ENCODE measurements around the gene SMIM44. TPM values are rescaled to one million over a fixed set of nuclear protein-coding genes. Genes with fewer than 3 reads are reported as not detected.
"Not testable (repeated sequence)": the region's sequence is repeated elsewhere in the genome, so short reads cannot be mapped to it uniquely, and the experiment has no call there.

The SMIM44 gene
- total RNA-seq, 1 donor from 2014 or later: not detected

DNA sequence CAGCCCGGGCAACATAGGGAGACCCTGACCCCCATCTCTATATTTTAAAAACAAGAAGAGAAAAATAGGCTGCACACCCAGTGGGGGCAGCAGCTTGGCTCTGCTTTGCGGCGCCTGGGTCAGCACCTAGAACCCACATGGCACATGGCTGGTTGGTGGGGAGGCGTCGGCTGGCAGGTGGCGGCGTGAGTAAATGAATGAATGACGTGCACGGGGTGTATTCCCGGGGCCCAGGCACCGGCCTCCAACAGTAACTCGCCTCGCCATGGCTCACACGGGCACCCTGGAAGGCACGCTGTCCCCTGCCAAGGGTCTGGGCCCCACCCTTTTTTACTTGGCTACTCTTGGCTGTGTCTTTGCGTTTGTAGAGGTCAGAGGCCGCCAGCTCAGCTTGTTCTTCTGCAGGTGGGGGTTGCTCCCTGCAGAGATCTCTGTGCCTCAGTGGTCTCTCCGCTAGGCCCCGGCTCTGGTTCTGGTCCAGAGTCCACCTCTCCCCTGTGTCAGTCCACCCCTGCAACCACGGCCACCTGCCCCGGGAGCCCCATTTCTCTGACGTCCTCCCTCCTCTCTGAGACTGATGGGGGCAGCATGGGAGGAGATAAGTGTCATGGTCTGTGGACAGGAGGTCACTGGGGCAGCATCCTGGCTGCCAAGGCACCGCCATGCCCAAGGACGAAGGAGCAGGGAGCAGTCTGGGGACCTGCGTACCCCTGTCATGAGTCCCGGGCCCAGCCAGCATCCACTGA is 28.4 kb upstream of the SMIM44 start:
- TF ChIP-seq CTCF (conservative IDR thresholded peaks at IDR 0.05): no peak
- Mint-ChIP-seq H3K27me3 (ENCODE audit: low read depth) (no peaks in the 10 kb centered on the region), H3K36me3 (ENCODE audit: low read depth) (peaks cover 2% of the 10 kb centered on the region), H3K4me1 (peaks cover 23% of the 10 kb centered on the region), H3K4me3 (no peak overlapping the region), H3K9me3 (no peaks in the 10 kb centered on the region), H3K27ac (ENCODE audit: unreplicated experiment) (no peak overlapping the region)
- no peak for DNase-seq (ENCODE audit: low read depth, low spot score)

DNA sequence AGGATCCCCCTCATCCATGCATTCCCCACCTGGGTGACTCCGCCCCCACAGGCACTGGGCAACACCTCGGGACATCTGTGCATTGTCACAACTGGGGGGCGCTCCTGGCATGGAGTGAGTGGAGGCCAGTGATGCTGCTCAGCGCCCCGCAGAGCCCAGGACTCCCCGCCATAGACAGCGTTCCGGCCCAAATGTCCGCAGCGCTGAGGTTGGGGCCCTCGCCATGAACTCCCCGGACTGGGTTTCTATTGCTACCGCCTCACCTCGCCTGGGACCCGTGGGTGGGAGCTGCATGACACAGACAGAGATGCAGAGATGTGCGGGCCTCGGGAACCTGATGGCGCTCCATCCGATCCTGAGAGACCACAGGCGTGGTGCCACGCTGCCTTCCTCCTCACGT is 27.5 kb upstream of the SMIM44 start:
- Mint-ChIP-seq H3K27me3 (ENCODE audit: low read depth) (no peaks in the 10 kb centered on the region), H3K27ac (ENCODE audit: unreplicated experiment) (no peak overlapping the region), H3K36me3 (ENCODE audit: low read depth) (peaks cover 2% of the 10 kb centered on the region), H3K4me3 (no peak overlapping the region), H3K9me3 (no peaks in the 10 kb centered on the region), H3K4me1 (peaks cover 26% of the 10 kb centered on the region)
- no peak for DNase-seq (ENCODE audit: low read depth, low spot score)
- no peak for TF ChIP-seq CTCF (conservative IDR thresholded peaks at IDR 0.05)

GRCh38 chr19:3509566-3509989 is 26.3 kb upstream of the SMIM44 start:
- Mint-ChIP-seq H3K27ac (ENCODE audit: unreplicated experiment) (peak overlapping the region; percentile 50), H3K4me3 (peak overlapping the region; percentile 88), H3K9me3 (no peaks in the 10 kb centered on the region), H3K27me3 (ENCODE audit: low read depth) (no peaks in the 10 kb centered on the region), H3K4me1 (peaks cover 34% of the 10 kb centered on the region), H3K36me3 (ENCODE audit: low read depth) (peaks cover 2% of the 10 kb centered on the region)
- DNase-seq (ENCODE audit: low read depth, low spot score): no peak
- TF ChIP-seq CTCF (conservative IDR thresholded peaks at IDR 0.05): no peak

GRCh38 chr19:3508771-3509535 is 25.7 kb upstream of the SMIM44 start:
- no peak for TF ChIP-seq CTCF (conservative IDR thresholded peaks at IDR 0.05)
- Mint-ChIP-seq H3K27ac (ENCODE audit: unreplicated experiment) (no peak overlapping the region), H3K4me3 (peak overlapping the region; percentile 91), H3K36me3 (ENCODE audit: low read depth) (peaks cover 2% of the 10 kb centered on the region), H3K9me3 (no peaks in the 10 kb centered on the region), H3K27me3 (ENCODE audit: low read depth) (no peaks in the 10 kb centered on the region), H3K4me1 (peaks cover 35% of the 10 kb centered on the region)
- no peak for DNase-seq (ENCODE audit: low read depth, low spot score)

GRCh38 chr19:3508121-3508661 is 24.9 kb upstream of the SMIM44 start:
- not testable (repeated sequence) for H3K9me3 Mint-ChIP-seq; H3K27me3 Mint-ChIP-seq (ENCODE audit: low read depth); H3K36me3 Mint-ChIP-seq (ENCODE audit: low read depth); DNase-seq (ENCODE audit: low read depth, low spot score); H3K27ac Mint-ChIP-seq (ENCODE audit: unreplicated experiment)
- Mint-ChIP-seq H3K4me1 (peaks cover 35% of the 10 kb centered on the region), H3K4me3 (peak overlapping the region; percentile 91)

Measured in neural crest cell (in vitro differentiated cells).